Subcutaneous abdominal adipose tissue (tissue), 5 donors: Measurements from ENCODE around the gene KLK8.

Experiments used
- H3K27ac ChIP-seq: one replicate; pipeline ENCODE4 v1.7.0; 2013; ENCODE audit warnings: low read depth, mild to moderate bottlenecking, inconsistent platforms, low read length, moderate library complexity
- H3K27me3 ChIP-seq, 5 donors: one replicate each; pipeline ENCODE4 v1.7.0; 2013; ENCODE audit warnings: low read length in 5 of 5, inconsistent platforms in 1 of 5; ENCODE audit not compliant: control insufficient read depth in 5 of 5, insufficient read depth in 4 of 5
- H3K36me3 ChIP-seq, 5 donors: one replicate each; pipeline ENCODE4 v1.7.0; 2013; ENCODE audit warnings: low read length in 5 of 5; ENCODE audit not compliant: control insufficient read depth in 5 of 5, insufficient read depth in 5 of 5
- H3K4me1 ChIP-seq, 5 donors: one replicate each; pipeline ENCODE4 v1.7.0; 2013; ENCODE audit warnings: low read length in 5 of 5, mild to moderate bottlenecking in 3 of 5, moderate library complexity in 1 of 5; ENCODE audit not compliant: control insufficient read depth in 5 of 5, insufficient read depth in 5 of 5
- H3K4me3 ChIP-seq, 5 donors: one replicate each; pipeline ENCODE4 v1.7.0; 2013; ENCODE audit warnings: low read length in 5 of 5, low read depth in 1 of 5
- H3K9ac ChIP-seq, 5 donors: one replicate each; pipeline ENCODE4 v1.7.0; 2013; ENCODE audit warnings: low read length in 5 of 5, mild to moderate bottlenecking in 4 of 5, moderate library complexity in 3 of 5
- H3K9me3 ChIP-seq, 5 donors: one replicate each; pipeline ENCODE4 v1.7.0; 2013; ENCODE audit warnings: low read length in 5 of 5; ENCODE audit not compliant: control insufficient read depth in 5 of 5
- donor health status: healthy.
- donor health status: healthy.
- donor health status: healthy.
- donor health status: healthy.
- donor health status: healthy.

Gene KLK8

GRCh38 chr19:51029718-51030117 lies 28.3 kb upstream of the KLK8 start:
- Histone ChIP-seq H3K9ac (no peak overlapping the region), H3K4me3 (no peak overlapping the region), H3K9me3 (no peaks in the 10 kb centered on the region), H3K27me3 (peaks cover 26 to 47% (median 43%) of the 10 kb centered on the region in 5 donors), H3K4me1 (no peaks in the 10 kb centered on the region), H3K27ac (no peak overlapping the region), H3K36me3 (no peaks in the 10 kb centered on the region)

GRCh38 chr19:51027873-51028272 lies 26.5 kb upstream of the KLK8 start:
- Histone ChIP-seq H3K36me3 (no peaks in the 10 kb centered on the region), H3K27me3 (peaks cover 29 to 54% (median 44%) of the 10 kb centered on the region in 5 donors), H3K27ac (no peak overlapping the region), H3K9ac (no peak overlapping the region), H3K4me3 (no peak overlapping the region), H3K4me1 (no peaks in the 10 kb centered on the region), H3K9me3 (no peaks in the 10 kb centered on the region)

GRCh38 chr19:51027126-51027806 lies 25.9 kb upstream of the KLK8 start:
- H3K27ac ChIP-seq: no peak overlapping the region
- H3K9me3 ChIP-seq: no peaks in the 10 kb centered on the region
- peaks cover 33 to 56% (median 46%) of the 10 kb centered on the region in 5 donors for H3K27me3 ChIP-seq
- H3K4me1 ChIP-seq: no peaks in the 10 kb centered on the region
- no peaks in the 10 kb centered on the region for H3K36me3 ChIP-seq
- H3K9ac ChIP-seq: no peak overlapping the region
- H3K4me3 ChIP-seq: no peak overlapping the region

- H3K27me3 ChIP-seq: peaks cover 33 to 56% (median 46%) of the 10 kb centered on the region in 5 donors
- H3K36me3 ChIP-seq: no peaks in the 10 kb centered on the region
- no peaks in the 10 kb centered on the region for H3K9me3 ChIP-seq
- H3K4me3 ChIP-seq: no peak within 1 kb of the TSS
- H3K9ac ChIP-seq: no peak within 1 kb of the TSS
- H3K27ac ChIP-seq: no peak within 1 kb of the TSS
- H3K4me1 ChIP-seq: no peaks in the 10 kb centered on the region
Observed at GRCh38 chr19:51026554-51026831, 25.1 kb upstream of the KLK8 start, which contains the start of gene KLK11. Gene KLK11, minus strand, starts transcription at chr19:51026616. Its CDS starts 985 bp downstream, at chr19:51025631.

GRCh38 chr19:51025809-51026553 lies 24.6 kb upstream of the KLK8 start:
- H3K9ac ChIP-seq: no peak overlapping the region
- no peak overlapping the region for H3K4me3 ChIP-seq
- peaks cover 0 to 4% (median 3%) of the 10 kb centered on the region in 5 donors for H3K4me1 ChIP-seq
- peaks cover 30 to 56% (median 46%) of the 10 kb centered on the region in 5 donors for H3K27me3 ChIP-seq
- no peaks in the 10 kb centered on the region for H3K36me3 ChIP-seq
- H3K27ac ChIP-seq: no peak overlapping the region
- no peaks in the 10 kb centered on the region for H3K9me3 ChIP-seq

- Histone ChIP-seq H3K36me3 (no peaks in the 10 kb centered on the region), H3K27ac (no peak overlapping the region), H3K9ac (no peak overlapping the region), H3K27me3 (peaks cover 25 to 54% (median 42%) of the 10 kb centered on the region in 5 donors), H3K9me3 (no peaks in the 10 kb centered on the region), H3K4me3 (no peak overlapping the region), H3K4me1 (peaks cover 0 to 4% (median 3%) of the 10 kb centered on the region in 5 donors)
Observed at GRCh38 chr19:51025401-51025800, 24.0 kb upstream of the KLK8 start.

- Histone ChIP-seq H3K9ac (no peak overlapping the region), H3K27ac (no peak overlapping the region), H3K9me3 (no peaks in the 10 kb centered on the region), H3K27me3 (peaks cover 30 to 59% (median 46%) of the 10 kb centered on the region in 5 donors), H3K4me1 (peaks cover 0 to 5% (median 4%) of the 10 kb centered on the region in 5 donors), H3K36me3 (no peaks in the 10 kb centered on the region), H3K4me3 (no peak overlapping the region)
Observed at GRCh38 chr19:51024924-51025323, 23.5 kb upstream of the KLK8 start.

- H3K4me3 ChIP-seq: no peak overlapping the region
- no peak overlapping the region for H3K9ac ChIP-seq
- H3K27ac ChIP-seq: no peak overlapping the region
- H3K36me3 ChIP-seq: no peaks in the 10 kb centered on the region
- H3K27me3 ChIP-seq: peaks cover 33 to 69% (median 47%) of the 10 kb centered on the region in 5 donors
- no peaks in the 10 kb centered on the region for H3K9me3 ChIP-seq
- H3K4me1 ChIP-seq: peaks cover 0 to 14% (median 10%) of the 10 kb centered on the region in 5 donors
Observed at GRCh38 chr19:51023946-51024345, 22.5 kb upstream of the KLK8 start.

GRCh38 chr19:51022526-51022925 lies 21.1 kb upstream of the KLK8 start:
- peaks cover 34 to 71% (median 46%) of the 10 kb centered on the region in 5 donors for H3K27me3 ChIP-seq
- H3K9me3 ChIP-seq: no peaks in the 10 kb centered on the region
- H3K4me1 ChIP-seq: peaks cover 0 to 18% (median 11%) of the 10 kb centered on the region in 5 donors
- no peak overlapping the region for H3K9ac ChIP-seq
- no peak overlapping the region for H3K4me3 ChIP-seq
- H3K36me3 ChIP-seq: no peaks in the 10 kb centered on the region
- H3K27ac ChIP-seq: no peak overlapping the region

GRCh38 chr19:51020988-51021651 lies 19.7 kb upstream of the KLK8 start:
- Histone ChIP-seq H3K27ac (no peak overlapping the region), H3K4me3 (no peak overlapping the region), H3K9me3 (no peaks in the 10 kb centered on the region), H3K4me1 (peaks cover 0 to 25% (median 20%) of the 10 kb centered on the region in 5 donors), H3K27me3 (peaks cover 36 to 68% (median 50%) of the 10 kb centered on the region in 5 donors), H3K36me3 (no peaks in the 10 kb centered on the region), H3K9ac (no peak overlapping the region)
